ENCODE measurements around the gene SNRPD3. TPM values are rescaled to one million over a fixed set of nuclear protein-coding genes. Genes with fewer than 3 reads are reported as not detected.
"Not testable (repeated sequence)": the region's sequence is repeated elsewhere in the genome, so short reads cannot be mapped to it uniquely, and the experiment has no call there.

SNRPD3 gene
- total RNA-seq, 4 donors from 2014 or later, result 98.4 to 138 (median 104) TPM

DNA sequence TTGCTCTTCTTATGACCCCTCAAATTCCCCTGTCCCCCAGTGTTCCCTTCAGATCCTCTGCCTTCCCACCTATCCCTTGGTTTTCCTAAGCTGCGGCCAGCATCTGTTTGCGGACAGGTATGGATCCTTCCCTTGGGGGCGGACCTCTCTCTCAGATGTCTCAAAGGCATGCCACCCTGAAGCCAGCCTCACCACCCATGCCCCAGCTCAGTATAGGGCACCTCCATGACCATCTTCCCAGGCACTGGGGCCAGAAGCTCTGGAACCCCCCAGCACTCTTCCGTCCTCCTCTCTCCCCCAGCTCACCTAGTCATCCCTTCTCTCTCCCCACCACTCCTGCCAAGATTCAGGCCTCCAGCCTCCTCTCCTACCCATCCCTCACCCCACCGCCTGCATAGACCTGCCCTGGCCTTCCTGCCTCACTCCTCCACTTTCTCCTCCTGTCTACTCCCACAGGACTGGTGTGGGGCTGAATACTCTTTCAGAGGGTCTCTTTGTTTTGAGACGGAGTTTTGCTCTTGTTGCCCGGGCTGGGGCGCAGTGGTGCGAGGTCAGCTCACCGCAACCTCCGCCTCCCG, 34.9 kb downstream of the SNRPD3 start:
- ATAC-seq, result no peak
- no peak overlapping the region for H3K4me3 ChIP-seq
- WGBS, 2 donors (ENCODE audit: low coverage in 1 of 2), result 100% methylated on average over 2 to 3 of the region's 12 CpGs
- H3K36me3 ChIP-seq, result peaks cover 0 to 43% of the 10 kb centered on the region in 2 donors
- no peaks in the 10 kb centered on the region for H3K27me3 ChIP-seq
- no peaks in the 10 kb centered on the region for H3K9me3 ChIP-seq
- peaks cover 0 to 23% (median 6%) of the 10 kb centered on the region in 3 donors for H3K4me1 ChIP-seq
- TF ChIP-seq, protein P1, sequence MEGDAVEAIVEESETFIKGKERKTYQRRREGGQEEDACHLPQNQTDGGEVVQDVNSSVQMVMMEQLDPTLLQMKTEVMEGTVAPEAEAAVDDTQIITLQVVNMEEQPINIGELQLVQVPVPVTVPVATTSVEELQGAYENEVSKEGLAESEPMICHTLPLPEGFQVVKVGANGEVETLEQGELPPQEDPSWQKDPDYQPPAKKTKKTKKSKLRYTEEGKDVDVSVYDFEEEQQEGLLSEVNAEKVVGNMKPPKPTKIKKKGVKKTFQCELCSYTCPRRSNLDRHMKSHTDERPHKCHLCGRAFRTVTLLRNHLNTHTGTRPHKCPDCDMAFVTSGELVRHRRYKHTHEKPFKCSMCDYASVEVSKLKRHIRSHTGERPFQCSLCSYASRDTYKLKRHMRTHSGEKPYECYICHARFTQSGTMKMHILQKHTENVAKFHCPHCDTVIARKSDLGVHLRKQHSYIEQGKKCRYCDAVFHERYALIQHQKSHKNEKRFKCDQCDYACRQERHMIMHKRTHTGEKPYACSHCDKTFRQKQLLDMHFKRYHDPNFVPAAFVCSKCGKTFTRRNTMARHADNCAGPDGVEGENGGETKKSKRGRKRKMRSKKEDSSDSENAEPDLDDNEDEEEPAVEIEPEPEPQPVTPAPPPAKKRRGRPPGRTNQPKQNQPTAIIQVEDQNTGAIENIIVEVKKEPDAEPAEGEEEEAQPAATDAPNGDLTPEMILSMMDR (IDR thresholded peaks at IDR 0.05), result no peak
- TF ChIP-seq POLR2AphosphoS5 (IDR thresholded peaks at IDR 0.05) (no peak), POLR2A (IDR thresholded peaks at IDR 0.05) (no peak), EP300 (IDR thresholded peaks at IDR 0.05) (no peak)
- no peak overlapping the region for H3K27ac ChIP-seq

GRCh38 chr22:24591286-24591830, 35.6 kb downstream of the SNRPD3 start:
- no peak for ATAC-seq
- WGBS, 2 donors (ENCODE audit: low coverage in 1 of 2), result no CpG with 5 or more reads among the region's 6 CpGs
- peak overlapping the region in 3 of 4 donors; percentile 14 to 89 (median 87) for H3K27ac ChIP-seq
- H3K4me1 ChIP-seq, result peaks cover 0 to 23% (median 6%) of the 10 kb centered on the region in 3 donors
- H3K9me3 ChIP-seq, result no peaks in the 10 kb centered on the region
- TF ChIP-seq EP300 (IDR thresholded peaks at IDR 0.05) (no peak), POLR2A (IDR thresholded peaks at IDR 0.05) (no peak), POLR2AphosphoS5 (IDR thresholded peaks at IDR 0.05) (no peak)
- TF ChIP-seq, protein P1 (IDR thresholded peaks at IDR 0.05), result no peak
- H3K4me3 ChIP-seq, result no peak overlapping the region
- peaks cover 0 to 36% of the 10 kb centered on the region in 2 donors for H3K36me3 ChIP-seq
- H3K27me3 ChIP-seq, result no peaks in the 10 kb centered on the region

- peak overlapping the region; percentile 74 to 80 for H3K4me3 ChIP-seq
- 7 to 54% methylated on average over 3 to 12 of the region's 33 CpGs for WGBS, 2 donors (ENCODE audit: low coverage in 1 of 2)
- peaks cover 0 to 27% of the 10 kb centered on the region in 2 donors for H3K36me3 ChIP-seq
- no peaks in the 10 kb centered on the region for H3K27me3 ChIP-seq
- H3K4me1 ChIP-seq, result peaks cover 0 to 23% (median 6%) of the 10 kb centered on the region in 3 donors
- H3K27ac ChIP-seq, result peak overlapping the region; percentile 62 to 91 (median 88)
- no peak for TF ChIP-seq EP300 (IDR thresholded peaks at IDR 0.05)
- no peak for TF ChIP-seq POLR2AphosphoS5 (IDR thresholded peaks at IDR 0.05)
- TF ChIP-seq, protein P1 (IDR thresholded peaks at IDR 0.05), result no peak
- TF ChIP-seq POLR2A (IDR thresholded peaks at IDR 0.05), result no peak
- ATAC-seq, result peak; percentile 10
- H3K9me3 ChIP-seq, result no peaks in the 10 kb centered on the region
Observed at GRCh38 chr22:24592058-24592850, 36.5 kb downstream of the SNRPD3 start.

- H3K4me3 ChIP-seq, result peak within 1 kb of the TSS; percentile 74 to 80
- H3K4me1 ChIP-seq, result peaks cover 0 to 23% (median 6%) of the 10 kb centered on the region in 3 donors
- peak within 1 kb of the TSS; percentile 62 to 91 (median 88) for H3K27ac ChIP-seq
- 20 to 40% methylated on average over 1 to 2 of the region's 72 CpGs for WGBS, 2 donors (ENCODE audit: low coverage in 1 of 2)
- H3K27me3 ChIP-seq, result no peaks in the 10 kb centered on the region
- TF ChIP-seq EP300 (IDR thresholded peaks at IDR 0.05) (no peak), POLR2AphosphoS5 (IDR thresholded peaks at IDR 0.05) (peak; percentile 58), POLR2A (IDR thresholded peaks at IDR 0.05) (peak; percentile 34 to 57)
- TF ChIP-seq, protein P1 (IDR thresholded peaks at IDR 0.05), result no peak
- peaks cover 0 to 20% of the 10 kb centered on the region in 2 donors for H3K36me3 ChIP-seq
- H3K9me3 ChIP-seq, result no peaks in the 10 kb centered on the region
- peak; percentile 97 for ATAC-seq
Observed at GRCh38 chr22:24592851-24593558, 37.2 kb downstream of the SNRPD3 start, which contains the start of gene LRRC75B. TSS of gene LRRC75B (minus strand) at chr22:24593073. CDS start at chr22:24593039, 34 bp downstream.

DNA sequence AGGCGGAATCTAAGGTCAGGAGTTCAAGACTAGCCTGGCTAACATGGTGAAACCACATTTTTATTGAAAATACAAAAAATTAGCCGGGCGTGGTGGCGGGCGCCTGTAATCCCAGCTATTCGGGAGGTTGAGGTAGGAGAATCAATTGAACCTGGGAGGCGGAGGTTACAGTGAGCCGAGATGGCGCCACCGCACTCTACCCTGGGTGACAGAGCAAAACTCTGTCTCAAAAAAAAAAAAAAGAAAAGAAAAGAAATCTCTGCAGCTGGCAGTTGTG, 37.7 kb downstream of the SNRPD3 start:
- H3K4me1 ChIP-seq, result peaks cover 0 to 23% (median 6%) of the 10 kb centered on the region in 3 donors
- whole genome bisulfite sequencing, 2 donors (ENCODE audit: low coverage in 1 of 2), result 85% methylated on average over 8 of the region's 10 CpGs; no CpG with 5 or more reads in 1 of the 2 donors
- H3K27ac ChIP-seq, result peak overlapping the region; percentile 57 to 91 (median 88)
- not testable (repeated sequence) for H3K27me3 ChIP-seq, ATAC-seq, H3K9me3 ChIP-seq
- H3K4me3 ChIP-seq, result peak overlapping the region; percentile 74 to 80
- peaks cover 0 to 15% of the 10 kb centered on the region in 2 donors for H3K36me3 ChIP-seq
